SK-N-SH (cell line): ENCODE results near the gene ANKUB1. TPM values are rescaled to one million over a fixed set of nuclear protein-coding genes. Genes with fewer than 3 reads are reported as not detected.

ENCODE experiments used
- CTCF ChIA-PET: fragments of 300-600, 350-600 bp; formaldehyde crosslinking; extraction: SDS; loops from one replicate; lab custom pipeline; 2021; lab: Yijun Ruan, JAX
- POLR2A ChIA-PET: fragments of 350-600 bp; sonication (Branson Sonifier 250); formaldehyde crosslinking; extraction: SDS; loops from one replicate; lab custom pipeline; 2020; ENCODE audit warnings: antibody characterized with exemption, inconsistent platforms; lab: Yijun Ruan, JAX
- DNase-seq: peaks from one replicate; pipeline ENCODE4 v3.0.0; 2012
- H2AFZ ChIP-seq: fragments of 200-600 bp; sonication (generic); 2 replicates; pipeline ENCODE4 v1.8.1; 2016; ENCODE audit warnings: antibody characterized with exemption, mild to moderate bottlenecking, low read depth
- H3F3A ChIP-seq: fragments of 200-600 bp; sonication (generic); replicated peaks from 2 replicates; pipeline ENCODE3; 2016; ENCODE audit warnings: antibody characterized with exemption, mild to moderate bottlenecking; ENCODE audit not compliant: insufficient read depth
- H3K27ac ChIP-seq, 2 experiments: fragments of 200-500 bp in 1 of 2; fragments of 200-600 bp in 1 of 2; sonication (Bioruptor generic) in 1 of 2; sonication (generic), shearing (Covaris generic) in 1 of 2; 2 replicates each; pipeline versions ENCODE4 v1.5.1 to v1.6.1; 2014 to 2016; ENCODE audit warnings: low read depth in 2 of 2, inconsistent platforms in 1 of 2, low read length in 1 of 2, mild to moderate bottlenecking in 1 of 2, mixed read lengths in 1 of 2
- H3K27me3 ChIP-seq: fragments of 200-600 bp; sonication (generic), shearing (Covaris generic); 2 replicates; pipeline ENCODE4 v1.6.1; 2016; ENCODE audit warnings: mixed run types; ENCODE audit not compliant: insufficient read depth
- H3K36me3 ChIP-seq, 2 experiments: fragments of 200-500 bp in 1 of 2; fragments of 200-600 bp in 1 of 2; sonication (Bioruptor generic) in 1 of 2; sonication (generic) in 1 of 2; replicated peaks in 1 of 2; 2 replicates each; pipeline versions ENCODE3 to v1.5.1; 2014 to 2016; ENCODE audit warnings: low read length in 1 of 2, mild to moderate bottlenecking in 1 of 2; ENCODE audit not compliant: insufficient read depth in 2 of 2, control insufficient read depth in 1 of 2
- H3K4me1 ChIP-seq, 2 experiments: fragments of 200-500 bp in 1 of 2; fragments of 200-600 bp in 1 of 2; sonication (Bioruptor generic) in 1 of 2; sonication (generic), shearing (Covaris generic) in 1 of 2; 2 replicates each; pipeline versions ENCODE4 v1.5.1 to v1.6.1; 2014 to 2016; ENCODE audit warnings: low read depth in 1 of 2, low read length in 1 of 2, mixed run types in 1 of 2; ENCODE audit not compliant: insufficient read depth in 2 of 2, control insufficient read depth in 1 of 2
- H3K4me2 ChIP-seq: fragments of 200-600 bp; sonication (generic), shearing (Covaris generic); 2 replicates; pipeline ENCODE4 v1.6.1; 2017; ENCODE audit warnings: mixed run types
- H3K4me3 ChIP-seq, 2 experiments: fragments of 200-500 bp in 1 of 2; fragments of 200-600 bp in 1 of 2; sonication (Bioruptor generic) in 1 of 2; sonication (generic), shearing (Covaris generic) in 1 of 2; 2 replicates each; pipeline versions ENCODE4 v1.5.1 to v1.8.1; 2014 to 2016; ENCODE audit warnings: low read depth in 2 of 2, inconsistent platforms in 1 of 2, low read length in 1 of 2, mild to moderate bottlenecking in 1 of 2, mixed read lengths in 1 of 2, moderate library complexity in 1 of 2
- H3K79me2 ChIP-seq: fragments of 200-600 bp; sonication (generic); 2 replicates; pipeline ENCODE4 v1.8.1; 2017; ENCODE audit warnings: mild to moderate bottlenecking; ENCODE audit not compliant: insufficient read depth
- H3K9ac ChIP-seq: fragments of 200-600 bp; sonication (generic); 2 replicates; pipeline ENCODE4 v1.6.1; 2017; ENCODE audit warnings: mixed run types
- H3K9me2 ChIP-seq: fragments of 200-600 bp; sonication (generic); 2 replicates; pipeline ENCODE4 v1.6.1; 2017; ENCODE audit warnings: mixed run types
- H3K9me3 ChIP-seq: fragments of 200-600 bp; sonication (generic); 2 replicates; pipeline ENCODE4 v1.6.1; 2017; ENCODE audit warnings: mixed run types, mild to moderate bottlenecking, moderate library complexity
- H4K20me1 ChIP-seq: fragments of 200-600 bp; sonication (generic); 2 replicates; pipeline ENCODE4 v1.6.1; 2017; ENCODE audit warnings: mild to moderate bottlenecking, mixed run types; ENCODE audit not compliant: insufficient read depth
- CHD2 ChIP-seq: fragments of 150-350 bp; IDR thresholded peaks from 2 replicates; pipeline ENCODE4 v1.6.1; 2018; ENCODE audit warnings: low read length; ENCODE audit not compliant: partially characterized antibody
- CTCF ChIP-seq: fragments of 200-600 bp; sonication (generic); IDR thresholded peaks from 2 replicates; pipeline ENCODE4 v1.6.1; 2017; ENCODE audit warnings: antibody characterized with exemption, mild to moderate bottlenecking, moderate library complexity
- ELF1 ChIP-seq: IDR thresholded peaks from 2 replicates; pipeline ENCODE4 v1.4.0; 2012
- EP300 ChIP-seq, 2 experiments: IDR thresholded peaks; 2 replicates each; pipeline versions ENCODE4 v1.4.0 to v1.6.1; 2012; ENCODE audit warnings: borderline replicate concordance in 1 of 2, low read depth in 1 of 2, low read length in 1 of 2
- FOSL2 ChIP-seq: IDR thresholded peaks from 2 replicates; pipeline ENCODE4 v1.4.0; 2012; ENCODE audit warnings: low read depth, mild to moderate bottlenecking, moderate library complexity, borderline replicate concordance
- GABPA ChIP-seq: IDR thresholded peaks from 2 replicates; pipeline ENCODE4 v1.4.0; 2012; ENCODE audit warnings: low read depth, mild to moderate bottlenecking
- IRF3 ChIP-seq: fragments of 150-350 bp; IDR thresholded peaks from 2 replicates; pipeline ENCODE4 v1.6.1; 2016; ENCODE audit warnings: mild to moderate bottlenecking, low read depth, low read length
- JUND ChIP-seq: IDR thresholded peaks from 2 replicates; pipeline ENCODE4 v1.4.0; 2012
- MEF2A ChIP-seq: IDR thresholded peaks from 2 replicates; pipeline ENCODE4 v1.4.0; 2012; ENCODE audit warnings: low read depth, borderline replicate concordance
- MXI1 ChIP-seq: IDR thresholded peaks from 2 replicates; pipeline ENCODE4 v1.6.1; 2012; ENCODE audit warnings: mild to moderate bottlenecking, low read depth, low read length, improper control_type of control experiment
- NFIC ChIP-seq: IDR thresholded peaks from 2 replicates; pipeline ENCODE4 v1.4.0; 2012; ENCODE audit warnings: borderline replicate concordance
- NRF1 ChIP-seq: IDR thresholded peaks from 2 replicates; pipeline ENCODE4 v1.6.1; 2012; ENCODE audit warnings: low read depth, mild to moderate bottlenecking, low read length
- POLR2AphosphoS5 ChIP-seq: IDR thresholded peaks from 2 replicates; pipeline ENCODE4 v1.6.1; 2012; ENCODE audit warnings: low read depth, low read length
- RAD21 ChIP-seq: IDR thresholded peaks from 2 replicates; pipeline ENCODE4 v1.6.1; 2012; ENCODE audit warnings: mild to moderate bottlenecking, low read length
- RFX5 ChIP-seq: IDR thresholded peaks from 2 replicates; pipeline ENCODE4 v1.6.1; 2012; ENCODE audit warnings: mild to moderate bottlenecking, improper control_type of control experiment, low read length
- RXRA ChIP-seq: IDR thresholded peaks from 2 replicates; pipeline ENCODE4 v1.4.0; 2012; ENCODE audit warnings: low read depth, mild to moderate bottlenecking, borderline replicate concordance
- SMC3 ChIP-seq: IDR thresholded peaks from 2 replicates; pipeline ENCODE4 v1.6.1; 2012; ENCODE audit warnings: low read depth, low read length, improper control_type of control experiment
- TCF12 ChIP-seq: IDR thresholded peaks from 2 replicates; pipeline ENCODE4 v1.4.0; 2012
- USF2 ChIP-seq: fragments of 150-350 bp; IDR thresholded peaks from 2 replicates; pipeline ENCODE4 v1.6.1; 2017; ENCODE audit warnings: antibody characterized with exemption, low read length, low read depth, borderline replicate concordance
- WGBS: methylation state at CpG from one replicate; pipeline ENCODE4 v1.1.6; 2017; ENCODE audit warnings: low lambda C conversion rate; 5-methylcytosine and 5-hydroxymethylcytosine counted together
- polyA plus RNA-seq, 3 experiments: library from polyadenylated mRNA; depleted of rRNA; stranded (reverse); fragments of >200 nt; gene quantifications; 2 replicates each; pipeline ENCODE4 v1.2.3, GENCODE V29; 2012

Gene ANKUB1
- polyA plus RNA-seq, 1 of the 3 experiments (the other 2 are of a cell fraction) = not detected

- Histone ChIP-seq H2AFZ (no peak overlapping the region), H3K4me3 (no peak overlapping the region), H3K27me3 (no peaks in the 10 kb centered on the region), H4K20me1 (no peaks in the 10 kb centered on the region), H3K4me2 (no peak overlapping the region), H3K9ac (no peak overlapping the region), H3K36me3 (peaks cover 0 to 14% of the 10 kb centered on the region in 2 experiments), H3K9me2 (no peaks in the 10 kb centered on the region), H3K9me3 (peaks cover 14% of the 10 kb centered on the region; the same call in 1 of the 2 replicates), H3K4me1 (no peaks in the 10 kb centered on the region), H3K27ac (no peak overlapping the region), H3F3A (peaks cover 8% of the 10 kb centered on the region), H3K79me2 (peaks cover 45% of the 10 kb centered on the region)
- WGBS = 81% methylated on average over 2 of the region's 2 CpGs
- no peak for DNase-seq
- no peak for TF ChIP-seq EP300 (IDR thresholded peaks at IDR 0.05; ENCODE audit: borderline replicate concordance in 1 of 2, low read depth in 1 of 2, low read length in 1 of 2)
- no peak for TF ChIP-seq USF2
- TF ChIP-seq GABPA = no peak
- TF ChIP-seq JUND = no peak
- no peak for TF ChIP-seq CTCF
- TF ChIP-seq ELF1 = no peak
- TF ChIP-seq NFIC = no peak
- TF ChIP-seq CHD2 = no peak
- no peak for TF ChIP-seq IRF3
- no peak for TF ChIP-seq RFX5
- TF ChIP-seq FOSL2 = no peak
- no peak for TF ChIP-seq MEF2A
- TF ChIP-seq POLR2AphosphoS5 = no peak
- TF ChIP-seq MXI1 = no peak
- TF ChIP-seq SMC3 = no peak
- TF ChIP-seq RXRA = no peak
- no peak for TF ChIP-seq NRF1
- TF ChIP-seq RAD21 = no peak
- TF ChIP-seq TCF12 = no peak
- POLR2A ChIA-PET = no interaction called here
- CTCF ChIA-PET = interaction anchor here (1.0 kb wide), 1 partner anchor 25 kb away, joined by 4 read pairs; no protein-coding TSS in a partner anchor
These were observed 40.9 kb upstream of the ANKUB1 start for GRCh38 chr3:149833241-149833640.
